ENCODE results near the gene CD44. TPM values are rescaled to one million over a fixed set of nuclear protein-coding genes. Genes with fewer than 3 reads are reported as not detected.

The CD44 gene
- total RNA-seq, 6 experiments from 2014 or later: 12.2 to 64.1 (median 22.9) TPM

DNA sequence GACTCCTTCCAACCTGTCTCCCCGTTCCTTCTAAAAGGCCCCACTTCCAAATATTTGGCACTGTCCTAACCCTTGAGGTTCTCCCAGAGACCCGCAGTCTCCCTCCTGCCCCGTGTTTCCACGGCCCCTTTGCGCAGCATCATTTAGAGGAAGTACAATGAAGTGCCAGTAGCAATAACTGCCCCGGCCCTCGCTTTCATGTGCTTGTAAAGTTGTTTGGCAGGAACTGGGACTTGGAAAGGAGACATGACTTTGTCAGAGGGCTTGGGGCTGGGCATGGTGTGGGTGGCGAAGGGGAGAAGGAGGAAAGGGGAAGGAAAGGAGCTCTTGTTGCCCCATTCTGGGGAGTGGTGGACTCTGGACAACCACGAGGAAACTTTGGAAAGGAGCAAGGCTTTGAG, 2.6 kb downstream of the CD44 start:
- no peaks in the 10 kb centered on the region for H3K9me3 ChIP-seq
- H3K4me3 ChIP-seq: peak overlapping the region in 2 of 3 donors; percentile 68 to 70
- no peak for TF ChIP-seq POLR2A (IDR thresholded peaks at IDR 0.05)
- whole genome bisulfite sequencing (ENCODE audit: insufficient coverage, low coverage, low lambda C conversion rate, missing lambda C conversion rate): 56% methylated on average over 9 of the region's 9 CpGs
- peak overlapping the region in 2 of 3 donors; percentile 13 to 51 for H3K27ac ChIP-seq
- DNase-seq (peak in 2 of 3 donors; percentile 41 to 65), ATAC-seq (peak in 2 of 4 donors; percentile 6 to 9)
- H3K4me1 ChIP-seq: peaks cover 0 to 22% (median 0%) of the 10 kb centered on the region in 4 donors
- no peaks in the 10 kb centered on the region for H3K36me3 ChIP-seq
- no peaks in the 10 kb centered on the region for H3K27me3 ChIP-seq
- intact Hi-C loops (cut with DNase I): no loop called here

DNA sequence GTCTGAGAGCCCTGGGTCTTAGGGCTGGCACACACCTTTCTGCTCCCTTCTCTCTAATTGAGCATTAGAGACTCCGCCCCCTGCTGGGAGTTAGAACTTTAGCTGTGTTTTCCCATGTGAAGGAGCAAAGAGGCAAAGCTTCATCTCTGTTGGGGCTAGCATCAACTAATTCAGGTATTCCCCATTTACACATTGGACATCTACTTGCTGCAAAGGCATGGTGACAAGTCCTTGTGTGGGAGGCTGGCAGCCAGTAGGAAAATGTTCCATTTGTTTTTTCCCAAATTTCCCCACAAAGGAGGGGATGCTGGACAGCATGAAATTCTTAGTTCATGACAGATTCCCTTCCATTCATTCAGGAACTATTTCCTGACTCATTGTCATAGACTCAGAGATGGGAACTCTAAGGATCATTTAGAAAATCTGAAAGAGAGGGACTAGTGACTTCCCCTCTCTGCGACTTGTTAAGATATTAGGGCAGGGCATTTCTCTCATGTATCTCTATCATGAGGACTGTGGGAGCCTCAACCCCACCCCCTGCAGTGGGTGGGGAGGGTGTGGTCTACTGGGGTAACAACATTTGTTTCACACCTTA, 3.6 kb downstream of the CD44 start:
- TF ChIP-seq, protein P1, sequence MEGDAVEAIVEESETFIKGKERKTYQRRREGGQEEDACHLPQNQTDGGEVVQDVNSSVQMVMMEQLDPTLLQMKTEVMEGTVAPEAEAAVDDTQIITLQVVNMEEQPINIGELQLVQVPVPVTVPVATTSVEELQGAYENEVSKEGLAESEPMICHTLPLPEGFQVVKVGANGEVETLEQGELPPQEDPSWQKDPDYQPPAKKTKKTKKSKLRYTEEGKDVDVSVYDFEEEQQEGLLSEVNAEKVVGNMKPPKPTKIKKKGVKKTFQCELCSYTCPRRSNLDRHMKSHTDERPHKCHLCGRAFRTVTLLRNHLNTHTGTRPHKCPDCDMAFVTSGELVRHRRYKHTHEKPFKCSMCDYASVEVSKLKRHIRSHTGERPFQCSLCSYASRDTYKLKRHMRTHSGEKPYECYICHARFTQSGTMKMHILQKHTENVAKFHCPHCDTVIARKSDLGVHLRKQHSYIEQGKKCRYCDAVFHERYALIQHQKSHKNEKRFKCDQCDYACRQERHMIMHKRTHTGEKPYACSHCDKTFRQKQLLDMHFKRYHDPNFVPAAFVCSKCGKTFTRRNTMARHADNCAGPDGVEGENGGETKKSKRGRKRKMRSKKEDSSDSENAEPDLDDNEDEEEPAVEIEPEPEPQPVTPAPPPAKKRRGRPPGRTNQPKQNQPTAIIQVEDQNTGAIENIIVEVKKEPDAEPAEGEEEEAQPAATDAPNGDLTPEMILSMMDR (IDR thresholded peaks at IDR 0.05): no peak
- no peak for TF ChIP-seq POLR2A (IDR thresholded peaks at IDR 0.05)
- Histone ChIP-seq H3K4me3 (no peak overlapping the region), H3K4me1 (peaks cover 0 to 22% (median 0%) of the 10 kb centered on the region in 4 donors), H3K27me3 (no peaks in the 10 kb centered on the region), H3K9me3 (no peaks in the 10 kb centered on the region), H3K27ac (no peak overlapping the region), H3K36me3 (no peaks in the 10 kb centered on the region)
- WGBS (ENCODE audit: insufficient coverage, low coverage, low lambda C conversion rate, missing lambda C conversion rate): 73% methylated on average over 2 of the region's 2 CpGs
- DNase-seq (no peak), ATAC-seq (no peak)
- intact Hi-C loops (cut with DNase I): no loop called here

DNA sequence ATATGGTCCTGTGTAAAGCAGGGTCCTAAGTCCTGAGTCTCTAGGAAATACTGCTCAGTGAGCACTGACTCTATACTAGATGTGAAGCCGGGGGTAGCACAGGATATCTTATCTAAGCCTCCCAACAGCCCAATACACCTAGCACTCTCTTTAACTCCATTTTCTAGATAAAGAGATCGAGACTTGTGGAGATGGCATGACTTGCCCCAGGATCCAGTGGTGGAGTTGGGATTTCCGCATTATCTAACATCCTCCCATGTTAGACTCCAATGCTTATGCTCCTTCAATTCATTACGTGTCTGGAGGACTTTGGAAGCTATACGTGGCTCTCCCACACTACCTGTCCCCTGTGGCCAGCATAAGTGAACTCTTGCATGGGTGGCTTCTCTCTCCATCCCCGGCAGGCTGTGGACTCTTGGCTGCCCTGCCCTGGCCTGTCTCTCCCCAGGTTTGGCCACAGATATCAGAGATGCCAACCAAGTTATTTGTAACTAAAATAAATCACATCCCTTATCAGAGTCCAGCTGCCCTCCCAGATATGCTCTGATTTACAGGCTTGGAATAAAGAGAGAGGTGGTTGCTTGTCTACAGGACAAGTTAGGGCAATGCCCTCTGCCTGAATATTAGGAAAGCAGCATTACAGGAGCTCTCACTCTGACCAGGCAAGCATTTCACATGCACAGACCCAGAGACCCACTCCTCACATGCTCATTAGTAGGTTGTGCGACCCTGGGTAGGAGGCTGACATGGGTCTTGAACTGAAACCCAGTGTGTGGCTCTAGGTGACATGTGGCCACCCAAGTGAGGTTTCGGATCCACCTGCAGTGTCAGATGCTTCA, 4.5 kb downstream of the CD44 start:
- H3K36me3 ChIP-seq: no peaks in the 10 kb centered on the region
- TF ChIP-seq POLR2A (IDR thresholded peaks at IDR 0.05): no peak
- TF ChIP-seq, protein P1 (IDR thresholded peaks at IDR 0.05): no peak
- no peak overlapping the region for H3K27ac ChIP-seq
- H3K4me3 ChIP-seq: no peak overlapping the region
- H3K27me3 ChIP-seq: no peaks in the 10 kb centered on the region
- intact Hi-C loops (cut with DNase I): no loop called here
- H3K9me3 ChIP-seq: no peaks in the 10 kb centered on the region
- WGBS (ENCODE audit: insufficient coverage, low coverage, low lambda C conversion rate, missing lambda C conversion rate): 62% methylated on average over 6 of the region's 8 CpGs
- ATAC-seq (peak in 1 of 4 donors; percentile 9), DNase-seq (no peak)
- peaks cover 0 to 21% (median 0%) of the 10 kb centered on the region in 4 donors for H3K4me1 ChIP-seq

DNA sequence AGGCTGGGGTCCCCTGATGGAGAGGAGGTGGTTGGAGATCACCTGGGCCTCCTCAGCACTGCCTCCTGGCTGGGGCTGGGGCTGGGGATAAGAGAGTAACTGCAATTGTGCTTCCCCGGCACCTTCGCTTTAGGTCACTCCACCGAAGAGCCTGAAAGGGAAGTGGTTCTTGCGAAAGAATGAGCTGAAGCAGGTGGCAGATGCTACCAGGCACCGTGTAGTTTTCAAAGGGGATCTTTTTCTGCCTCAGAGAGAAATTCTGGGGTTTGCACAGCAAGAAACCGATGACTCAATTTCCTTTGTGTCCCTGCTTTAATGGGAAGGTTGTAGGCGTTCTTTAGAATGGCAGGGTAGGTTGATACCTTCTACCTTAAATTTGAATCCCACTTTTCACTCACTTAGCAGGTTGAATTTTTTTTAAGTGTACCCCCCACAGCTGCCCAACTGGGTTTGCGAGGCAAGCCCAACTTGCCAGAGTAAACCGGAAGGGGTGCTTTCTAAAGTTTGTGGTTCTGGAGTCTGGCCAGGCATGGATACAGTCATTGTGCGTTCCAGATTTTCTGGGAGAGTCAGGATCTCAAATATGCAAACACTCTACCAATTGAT, 5.3 kb downstream of the CD44 start:
- no peak overlapping the region for H3K4me3 ChIP-seq
- intact Hi-C loops (cut with DNase I): no loop called here
- peak; percentile 19 to 47 (median 28) for ATAC-seq

More for the DNA sequence above, 5.3 kb downstream of the CD44 start:
- Histone ChIP-seq H3K27me3 (no peaks in the 10 kb centered on the region), H3K27ac (no peak overlapping the region), H3K36me3 (no peaks in the 10 kb centered on the region), H3K4me1 (peaks cover 0 to 14% (median 0%) of the 10 kb centered on the region in 4 donors), H3K9me3 (no peaks in the 10 kb centered on the region)
- 36% methylated on average over 9 of the region's 10 CpGs for WGBS (ENCODE audit: insufficient coverage, low coverage, low lambda C conversion rate, missing lambda C conversion rate)
- TF ChIP-seq POLR2A (IDR thresholded peaks at IDR 0.05): no peak
- TF ChIP-seq, protein P1 (IDR thresholded peaks at IDR 0.05): no peak
- peak in 1 of 3 donors; percentile 51 for DNase-seq

Data from right lobe of liver (tissue), 6 donors.